Muscle layer of duodenum (tissue), 2 donors: ENCODE data around the gene CCL26.

Experiments used
- H3K27ac ChIP-seq: one replicate; pipeline ENCODE4 v1.7.0; 2013; ENCODE audit warnings: mild to moderate bottlenecking, low read length
- H3K27me3 ChIP-seq: one replicate; pipeline ENCODE4 v1.7.0; 2013; ENCODE audit warnings: low read depth, mild to moderate bottlenecking, control low read depth, low read length
- H3K36me3 ChIP-seq, 2 donors: one replicate each; pipeline ENCODE4 v1.7.0; 2013; ENCODE audit warnings: low read length in 2 of 2, control low read depth in 1 of 2, mild to moderate bottlenecking in 1 of 2; ENCODE audit not compliant: insufficient read depth in 2 of 2, control insufficient read depth in 1 of 2
- H3K4me1 ChIP-seq, 2 donors: one replicate each; pipeline ENCODE4 v1.7.0; 2013; ENCODE audit warnings: low read length in 2 of 2, mild to moderate bottlenecking in 2 of 2, control low read depth in 1 of 2, moderate library complexity in 1 of 2; ENCODE audit not compliant: insufficient read depth in 2 of 2, control insufficient read depth in 1 of 2
- H3K4me3 ChIP-seq, 2 donors: one replicate each; pipeline ENCODE4 v1.7.0; 2013; ENCODE audit warnings: low read length in 2 of 2, low read depth in 1 of 2, mild to moderate bottlenecking in 1 of 2
- H3K9me3 ChIP-seq, 2 donors: one replicate each; pipeline ENCODE4 v1.7.0; 2013; ENCODE audit warnings: low read length in 2 of 2, control low read depth in 1 of 2, mild to moderate bottlenecking in 1 of 2; ENCODE audit not compliant: control insufficient read depth in 1 of 2
- donor health status: healthy.

Gene CCL26

GRCh38 chr7:75758491-75758890, 13.5 kb downstream of the CCL26 start:
- no peaks in the 10 kb centered on the region for H3K27me3 ChIP-seq
- H3K4me3 ChIP-seq, result no peak overlapping the region
- no peak overlapping the region for H3K27ac ChIP-seq
- no peaks in the 10 kb centered on the region for H3K9me3 ChIP-seq
- no peaks in the 10 kb centered on the region for H3K4me1 ChIP-seq
- no peaks in the 10 kb centered on the region for H3K36me3 ChIP-seq

- Histone ChIP-seq H3K4me3 (no peak overlapping the region), H3K27me3 (no peaks in the 10 kb centered on the region), H3K36me3 (no peaks in the 10 kb centered on the region), H3K4me1 (no peaks in the 10 kb centered on the region), H3K27ac (no peak overlapping the region), H3K9me3 (no peaks in the 10 kb centered on the region)
Measured at GRCh38 chr7:75757860-75758259, 14.2 kb downstream of the CCL26 start.

- Histone ChIP-seq H3K4me3 (no peak overlapping the region), H3K36me3 (no peaks in the 10 kb centered on the region)
Measured at GRCh38 chr7:75756991-75757676, 14.9 kb downstream of the CCL26 start.

GRCh38 chr7:75756206-75756990, 15.6 kb downstream of the CCL26 start:
- H3K4me1 ChIP-seq, result no peaks in the 10 kb centered on the region
- no peak overlapping the region for H3K27ac ChIP-seq
- H3K4me3 ChIP-seq, result no peak overlapping the region
- H3K9me3 ChIP-seq, result no peaks in the 10 kb centered on the region
- no peaks in the 10 kb centered on the region for H3K27me3 ChIP-seq
- H3K36me3 ChIP-seq, result no peaks in the 10 kb centered on the region

More at GRCh38 chr7:75756991-75757676, 14.9 kb downstream of the CCL26 start:
- Histone ChIP-seq H3K9me3 (no peaks in the 10 kb centered on the region), H3K4me1 (no peaks in the 10 kb centered on the region), H3K27ac (no peak overlapping the region), H3K27me3 (no peaks in the 10 kb centered on the region)

GRCh38 chr7:75743455-75743859, 28.6 kb downstream of the CCL26 start:
- H3K27ac ChIP-seq, result no peak overlapping the region
- no peak overlapping the region for H3K4me3 ChIP-seq
- H3K9me3 ChIP-seq, result no peaks in the 10 kb centered on the region
- H3K27me3 ChIP-seq, result no peaks in the 10 kb centered on the region
- H3K4me1 ChIP-seq, result peaks cover 4 to 9% of the 10 kb centered on the region in 2 donors
- H3K36me3 ChIP-seq, result no peaks in the 10 kb centered on the region

GRCh38 chr7:75740846-75741497, 31.0 kb downstream of the CCL26 start:
- Histone ChIP-seq H3K36me3 (no peaks in the 10 kb centered on the region), H3K27ac (no peak overlapping the region), H3K4me3 (no peak overlapping the region), H3K9me3 (no peaks in the 10 kb centered on the region), H3K4me1 (peaks cover 4 to 19% of the 10 kb centered on the region in 2 donors), H3K27me3 (no peaks in the 10 kb centered on the region)

GRCh38 chr7:75739796-75740672, 32.0 kb downstream of the CCL26 start:
- H3K27me3 ChIP-seq, result no peaks in the 10 kb centered on the region
- H3K4me3 ChIP-seq, result peak overlapping the region; percentile 86 to 97
- H3K9me3 ChIP-seq, result no peaks in the 10 kb centered on the region
- peaks cover 4 to 20% of the 10 kb centered on the region in 2 donors for H3K4me1 ChIP-seq
- H3K36me3 ChIP-seq, result no peaks in the 10 kb centered on the region
- peak overlapping the region; percentile 80 for H3K27ac ChIP-seq

GRCh38 chr7:75738975-75739795, 32.8 kb downstream of the CCL26 start:
- Histone ChIP-seq H3K9me3 (no peaks in the 10 kb centered on the region), H3K27ac (peak overlapping the region; percentile 80), H3K4me1 (peaks cover 4 to 23% of the 10 kb centered on the region in 2 donors), H3K36me3 (no peaks in the 10 kb centered on the region), H3K4me3 (peak overlapping the region; percentile 94 to 97), H3K27me3 (no peaks in the 10 kb centered on the region)

GRCh38 chr7:75738604-75738974, 33.4 kb downstream of the CCL26 start, which contains the start of gene HIP1:
TSS of gene HIP1 (minus strand) at chr7:75738941. CDS start at chr7:75738920, 21 bp downstream.
- Histone ChIP-seq H3K27ac (peak within 1 kb of the TSS; percentile 80), H3K27me3 (no peaks in the 10 kb centered on the region), H3K9me3 (no peaks in the 10 kb centered on the region), H3K4me1 (peaks cover 4 to 22% of the 10 kb centered on the region in 2 donors), H3K4me3 (peak within 1 kb of the TSS; percentile 94 to 97), H3K36me3 (no peaks in the 10 kb centered on the region)
